ENCODE data around the gene OSBPL6. TPM values are rescaled to one million over a fixed set of nuclear protein-coding genes. Genes with fewer than 3 reads are reported as not detected.

OSBPL6 gene
- total RNA-seq, 1 donor: 6.5 TPM

DNA sequence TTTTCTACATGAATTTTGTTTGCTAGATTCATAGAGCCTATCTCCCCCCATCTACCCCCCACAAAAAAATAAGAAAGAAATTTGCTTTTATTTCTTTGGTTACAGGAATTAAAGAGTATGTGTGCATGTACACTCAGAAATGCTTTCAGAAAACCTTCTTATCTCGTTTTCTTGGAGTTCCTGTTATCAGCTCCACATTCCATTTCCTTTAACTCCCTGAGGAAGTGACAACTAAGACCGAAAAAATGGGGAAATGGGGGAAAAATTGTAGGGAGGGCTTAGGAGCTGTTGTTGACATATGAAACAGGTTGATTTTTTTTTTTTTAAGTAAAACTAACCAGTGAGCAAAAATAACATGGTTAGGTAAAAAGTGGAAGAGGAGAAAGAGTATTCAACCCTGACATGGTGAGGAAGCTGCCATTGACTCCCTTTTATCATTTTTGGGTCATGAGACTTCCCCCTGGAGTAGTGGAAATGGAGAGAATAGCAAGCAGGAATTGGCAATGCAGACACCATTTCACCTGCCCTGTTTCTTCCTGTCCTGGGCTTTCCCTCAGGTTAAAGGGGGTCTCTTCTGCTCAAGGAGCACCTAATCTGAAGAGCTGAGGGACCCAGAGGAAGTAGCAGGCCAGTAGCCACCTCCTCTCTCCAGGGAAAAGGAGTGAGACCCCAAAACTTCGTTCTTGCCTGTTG lies 93.5 kb downstream of the OSBPL6 start:
- DNase-seq (ENCODE audit: low read depth): no peak
- no peak overlapping the region for H3K4me3 ChIP-seq (ENCODE audit: low read depth, low read length)
- TF ChIP-seq, protein P1, sequence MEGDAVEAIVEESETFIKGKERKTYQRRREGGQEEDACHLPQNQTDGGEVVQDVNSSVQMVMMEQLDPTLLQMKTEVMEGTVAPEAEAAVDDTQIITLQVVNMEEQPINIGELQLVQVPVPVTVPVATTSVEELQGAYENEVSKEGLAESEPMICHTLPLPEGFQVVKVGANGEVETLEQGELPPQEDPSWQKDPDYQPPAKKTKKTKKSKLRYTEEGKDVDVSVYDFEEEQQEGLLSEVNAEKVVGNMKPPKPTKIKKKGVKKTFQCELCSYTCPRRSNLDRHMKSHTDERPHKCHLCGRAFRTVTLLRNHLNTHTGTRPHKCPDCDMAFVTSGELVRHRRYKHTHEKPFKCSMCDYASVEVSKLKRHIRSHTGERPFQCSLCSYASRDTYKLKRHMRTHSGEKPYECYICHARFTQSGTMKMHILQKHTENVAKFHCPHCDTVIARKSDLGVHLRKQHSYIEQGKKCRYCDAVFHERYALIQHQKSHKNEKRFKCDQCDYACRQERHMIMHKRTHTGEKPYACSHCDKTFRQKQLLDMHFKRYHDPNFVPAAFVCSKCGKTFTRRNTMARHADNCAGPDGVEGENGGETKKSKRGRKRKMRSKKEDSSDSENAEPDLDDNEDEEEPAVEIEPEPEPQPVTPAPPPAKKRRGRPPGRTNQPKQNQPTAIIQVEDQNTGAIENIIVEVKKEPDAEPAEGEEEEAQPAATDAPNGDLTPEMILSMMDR (IDR thresholded peaks at IDR 0.05; ENCODE audit: insufficient read depth, low read depth, low read length): no peak

DNA sequence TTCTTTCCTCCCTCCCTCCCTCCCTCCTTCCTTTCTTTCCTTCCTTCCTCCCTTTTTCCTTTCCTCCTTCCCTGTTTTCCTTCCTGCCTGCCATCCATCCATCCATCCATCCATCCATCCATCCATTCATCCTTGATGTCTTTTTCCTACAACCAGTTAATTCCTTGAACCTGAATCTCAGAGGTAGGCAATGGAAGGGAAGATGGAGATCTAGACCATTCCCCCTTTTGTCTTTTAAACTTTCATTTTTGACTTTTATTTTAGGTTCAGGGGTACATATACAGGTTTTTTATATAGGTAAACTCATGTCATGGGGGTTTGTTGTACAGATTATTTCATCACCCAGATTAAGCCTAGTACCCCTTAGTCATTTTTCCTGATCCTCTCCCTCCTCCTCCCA lies 97.4 kb downstream of the OSBPL6 start:
- TF ChIP-seq, protein P1 (IDR thresholded peaks at IDR 0.05; ENCODE audit: insufficient read depth, low read depth, low read length): no peak
- no peak for DNase-seq (ENCODE audit: low read depth)
- no peak overlapping the region for H3K4me3 ChIP-seq (ENCODE audit: low read depth, low read length)

DNA sequence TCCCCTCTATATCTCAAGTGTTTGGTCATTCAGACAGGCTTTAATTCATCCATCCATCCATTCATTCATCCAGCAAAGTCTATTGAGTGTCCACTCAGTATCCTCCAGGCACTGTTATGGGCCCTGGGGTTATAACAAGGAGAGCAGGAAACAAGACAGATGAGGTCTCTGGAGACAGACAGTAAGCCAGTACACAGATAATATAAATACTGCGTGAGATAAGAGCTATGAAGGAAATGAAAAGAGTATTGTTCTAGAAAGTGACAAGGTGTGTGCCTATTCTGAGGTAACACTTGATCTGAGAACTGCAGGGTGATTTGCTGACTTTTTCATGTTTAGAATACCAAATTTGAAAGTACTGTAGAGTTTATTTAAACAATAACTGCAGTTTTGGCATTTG lies 98.3 kb downstream of the OSBPL6 start:
- no peak overlapping the region for H3K4me3 ChIP-seq (ENCODE audit: low read depth, low read length)
- TF ChIP-seq, protein P1 (IDR thresholded peaks at IDR 0.05; ENCODE audit: insufficient read depth, low read depth, low read length): no peak
- no peak for DNase-seq (ENCODE audit: low read depth)

DNA sequence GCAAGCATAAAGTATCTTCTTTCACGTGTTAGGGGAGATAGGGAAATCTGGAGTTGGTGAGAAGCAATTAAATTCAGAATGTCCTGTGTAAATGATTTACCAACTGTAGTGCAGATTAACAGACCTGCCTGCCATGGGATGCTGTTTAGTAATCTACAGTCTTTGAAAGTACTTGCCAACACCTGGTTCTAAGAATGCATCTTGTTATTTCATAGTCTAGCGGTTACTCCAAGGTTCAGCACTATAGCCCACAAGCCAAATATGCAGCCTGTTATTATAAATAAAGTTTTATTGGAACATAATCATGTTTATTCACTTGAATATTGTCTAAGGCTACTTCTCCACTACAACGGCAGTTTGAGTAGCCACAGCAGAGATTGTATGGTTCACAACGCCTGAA lies 100.8 kb downstream of the OSBPL6 start:
- TF ChIP-seq, protein P1 (IDR thresholded peaks at IDR 0.05; ENCODE audit: insufficient read depth, low read depth, low read length): no peak

DNA sequence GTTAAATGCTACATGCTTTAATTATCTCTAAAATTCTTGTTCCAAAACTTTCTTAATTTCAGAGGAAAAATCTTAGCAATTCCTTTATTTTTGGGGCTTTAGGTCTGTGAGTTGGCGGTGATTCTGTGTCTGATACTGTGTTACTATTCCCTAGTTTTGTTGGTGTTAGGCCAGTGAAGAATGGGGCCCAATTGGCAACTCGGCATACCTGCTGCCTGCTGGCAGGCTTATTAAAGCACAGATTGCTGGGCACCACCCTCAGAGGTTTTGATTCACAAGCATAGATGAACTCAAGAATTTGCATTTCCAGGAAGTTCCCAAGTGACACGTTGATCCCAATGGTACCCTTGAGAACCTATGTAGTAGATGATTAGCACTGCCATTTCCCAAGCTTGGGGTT lies 101.6 kb downstream of the OSBPL6 start:
- TF ChIP-seq, protein P1 (IDR thresholded peaks at IDR 0.05; ENCODE audit: insufficient read depth, low read depth, low read length): no peak
- DNase-seq (ENCODE audit: low read depth): no peak
- no peak overlapping the region for H3K4me3 ChIP-seq (ENCODE audit: low read depth, low read length)

More for the DNA sequence above, 100.8 kb downstream of the OSBPL6 start:
- H3K4me3 ChIP-seq (ENCODE audit: low read depth, low read length): no peak overlapping the region
- no peak for DNase-seq (ENCODE audit: low read depth)

DNA sequence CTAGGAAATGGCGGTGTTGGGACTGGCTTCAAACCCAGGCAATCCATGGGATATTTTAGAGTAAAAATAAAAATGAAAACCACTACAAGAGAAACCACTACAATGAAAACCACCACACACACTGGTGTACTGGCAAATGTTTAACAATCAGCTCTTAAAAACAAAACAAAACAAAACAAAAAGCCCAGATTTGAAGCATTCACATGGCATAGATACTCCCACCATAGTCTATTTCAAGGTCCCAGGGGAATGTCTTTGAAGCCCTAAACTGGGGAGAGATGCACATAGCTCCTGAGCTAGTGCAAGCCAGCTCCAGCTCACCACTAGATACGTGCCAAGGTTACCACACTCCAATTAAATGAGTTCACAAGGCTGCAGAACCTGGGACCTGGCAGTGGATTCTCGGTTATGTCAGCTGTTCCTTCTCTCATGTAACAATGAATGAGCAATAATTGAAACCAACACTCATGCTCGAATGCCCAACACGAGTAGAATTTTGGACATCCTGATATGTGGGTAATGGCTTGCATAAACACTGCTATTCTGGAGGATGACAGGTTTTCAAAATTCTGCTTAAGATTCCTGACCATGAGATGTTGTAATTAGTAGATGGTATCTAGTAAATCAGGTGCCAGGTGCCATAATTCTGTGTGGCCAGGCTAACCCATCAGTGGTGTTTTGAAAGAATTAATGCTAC lies 102.2 kb downstream of the OSBPL6 start:
- H3K4me3 ChIP-seq (ENCODE audit: low read depth, low read length): no peak overlapping the region
- no peak for DNase-seq (ENCODE audit: low read depth)
- TF ChIP-seq, protein P1 (IDR thresholded peaks at IDR 0.05; ENCODE audit: insufficient read depth, low read depth, low read length): no peak

All from fibroblast of villous mesenchyme (primary cell).